Measurements from ENCODE around the gene COG5.

COG5 gene

GRCh38 chr7:107528461-107528860 lies 35.3 kb downstream of the COG5 start:
- no peak for DNase-seq (ENCODE audit: low spot score)
- no peak for TF ChIP-seq CTCF (IDR thresholded peaks at IDR 0.05; ENCODE audit: extremely low read depth, insufficient read depth, missing control alignments)
- in situ Hi-C loops (cut with MboI; ENCODE audit: low pct_unique_long_range_greater_than_20kb, low sequenced_read_pairs, unreplicated experiment): no loop called here

DNA sequence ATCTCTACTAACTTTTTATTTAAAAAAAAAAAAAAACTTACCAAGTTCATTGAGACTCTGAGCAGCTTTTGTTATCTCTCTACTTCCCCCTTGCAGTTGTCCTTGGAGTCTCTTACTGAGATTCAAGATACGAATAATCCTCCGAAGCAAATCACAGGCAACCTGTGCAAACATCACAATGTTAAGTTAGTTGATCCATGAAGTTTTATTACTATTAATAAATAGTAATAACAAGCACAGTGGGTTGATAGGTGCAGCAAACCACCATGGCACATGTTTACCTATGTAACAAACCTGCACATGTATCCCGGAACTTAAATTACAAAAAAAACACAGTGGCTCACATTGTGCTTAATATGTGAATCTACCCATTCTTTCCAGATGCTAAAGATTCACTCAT lies 36.5 kb downstream of the COG5 start:
- in situ Hi-C loops (cut with MboI; ENCODE audit: low pct_unique_long_range_greater_than_20kb, low sequenced_read_pairs, unreplicated experiment): no loop called here
- DNase-seq (ENCODE audit: low spot score): no peak
- no peak for TF ChIP-seq CTCF (IDR thresholded peaks at IDR 0.05; ENCODE audit: extremely low read depth, insufficient read depth, missing control alignments)

DNA sequence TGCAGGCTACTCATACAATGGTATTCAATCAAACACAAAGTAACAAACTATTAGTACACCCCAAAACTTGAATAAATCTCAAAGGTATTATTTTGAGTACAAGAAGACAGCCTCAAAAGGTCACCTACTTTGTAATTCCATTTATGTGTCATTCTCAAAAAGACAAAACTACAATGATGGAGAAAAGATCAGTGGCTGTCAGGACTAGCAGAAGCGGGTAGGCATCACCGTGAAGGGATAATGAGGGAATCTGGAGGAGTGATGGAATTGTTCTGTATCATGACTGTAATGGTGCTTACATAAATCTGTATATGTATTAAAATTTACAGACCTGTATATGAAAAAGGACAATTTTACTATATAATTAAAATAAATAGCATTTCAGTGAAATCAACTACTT lies 37.0 kb downstream of the COG5 start:
- no peak for DNase-seq (ENCODE audit: low spot score)
- no peak for TF ChIP-seq CTCF (IDR thresholded peaks at IDR 0.05; ENCODE audit: extremely low read depth, insufficient read depth, missing control alignments)
- in situ Hi-C loops (cut with MboI; ENCODE audit: low pct_unique_long_range_greater_than_20kb, low sequenced_read_pairs, unreplicated experiment): no loop called here

- no peak for TF ChIP-seq CTCF (IDR thresholded peaks at IDR 0.05; ENCODE audit: extremely low read depth, insufficient read depth, missing control alignments)
- in situ Hi-C loops (cut with MboI; ENCODE audit: low pct_unique_long_range_greater_than_20kb, low sequenced_read_pairs, unreplicated experiment): no loop called here
- DNase-seq (ENCODE audit: low spot score): no peak
Observed at GRCh38 chr7:107506674-107507339, 56.9 kb downstream of the COG5 start.

DNA sequence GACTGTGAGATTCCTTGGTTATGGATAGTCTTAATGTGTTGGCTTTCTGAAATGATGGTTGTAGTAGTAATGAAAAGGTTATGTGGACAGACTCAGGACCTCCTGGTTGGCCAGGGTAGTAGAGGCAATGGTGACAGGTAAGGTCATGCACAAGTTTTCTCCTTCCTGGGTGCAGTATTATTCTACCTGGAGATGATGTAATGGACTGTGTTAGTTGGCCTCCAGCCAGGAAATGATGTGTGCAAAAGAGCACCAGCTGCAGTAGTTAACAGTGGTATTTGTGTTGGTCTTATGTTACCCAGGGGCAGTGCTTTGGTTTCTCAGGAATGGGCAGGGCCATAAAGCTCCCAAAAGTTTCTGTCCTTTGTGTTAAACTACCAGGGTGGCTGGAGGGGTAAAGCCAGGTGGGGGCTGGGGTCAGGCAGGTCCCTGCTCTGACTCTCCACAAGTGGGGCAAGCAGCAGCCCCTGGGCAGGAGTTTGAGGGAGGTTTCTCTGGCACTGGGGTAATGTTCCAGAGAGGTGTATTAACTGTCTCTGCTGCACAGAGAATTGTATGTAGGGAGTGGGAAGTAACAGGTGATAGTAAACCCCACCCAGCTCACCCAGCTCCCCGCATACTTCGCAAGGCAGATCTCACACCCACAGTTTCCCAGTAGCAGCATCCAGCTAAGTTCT lies 57.6 kb downstream of the COG5 start:
- in situ Hi-C loops (cut with MboI; ENCODE audit: low pct_unique_long_range_greater_than_20kb, low sequenced_read_pairs, unreplicated experiment): no loop called here
- no peak for TF ChIP-seq CTCF (IDR thresholded peaks at IDR 0.05; ENCODE audit: extremely low read depth, insufficient read depth, missing control alignments)
- no peak for DNase-seq (ENCODE audit: low spot score)

GRCh38 chr7:107505362-107505761 lies 58.4 kb downstream of the COG5 start:
- DNase-seq (ENCODE audit: low spot score): no peak
- in situ Hi-C loops (cut with MboI; ENCODE audit: low pct_unique_long_range_greater_than_20kb, low sequenced_read_pairs, unreplicated experiment): no loop called here
- no peak for TF ChIP-seq CTCF (IDR thresholded peaks at IDR 0.05; ENCODE audit: extremely low read depth, insufficient read depth, missing control alignments)

Data from GM13977 (cell line).